Kidney (tissue), 14 donors: ENCODE data around the gene IPO11. TPM values are rescaled to one million over a fixed set of nuclear protein-coding genes. Genes with fewer than 3 reads are reported as not detected.

Source experiments
- DNase-seq, 5 donors: peaks; one replicate each; pipeline ENCODE4 v3.0.0-alpha.2; 2013 to 2020
- FAIRE-seq: peaks from 2 replicates; lab custom pipeline; 2012; peaks lifted over from hg19 to GRCh38; lab: Jason Lieb, UNC
- H3K27ac ChIP-seq, 2 donors: one replicate each; pipeline ENCODE4 v1.7.0; 2013; ENCODE audit warnings: low read depth in 2 of 2, low read length in 2 of 2, inconsistent platforms in 1 of 2
- H3K27me3 ChIP-seq: one replicate; pipeline ENCODE4 v1.7.1; 2013; ENCODE audit warnings: low read length, inconsistent platforms; ENCODE audit not compliant: control insufficient read depth, insufficient read depth
- H3K36me3 ChIP-seq, 3 donors: one replicate each; pipeline versions ENCODE4 v1.7.0 to v1.7.1; 2013; ENCODE audit warnings: low read length in 3 of 3, control low read depth in 1 of 3, inconsistent platforms in 1 of 3; ENCODE audit not compliant: insufficient read depth in 3 of 3, control insufficient read depth in 2 of 3
- H3K4me1 ChIP-seq, 3 donors: one replicate each; pipeline versions ENCODE4 v1.7.0 to v1.7.1; 2013; ENCODE audit warnings: low read length in 3 of 3, inconsistent platforms in 1 of 3, low read depth in 1 of 3; ENCODE audit not compliant: control insufficient read depth in 2 of 3, insufficient read depth in 2 of 3
- H3K4me3 ChIP-seq, 3 donors: one replicate each; pipeline versions ENCODE4 v1.7.0 to v1.8.1; 2013; ENCODE audit warnings: low read length in 3 of 3, control low read depth in 1 of 3, inconsistent platforms in 1 of 3
- H3K9ac ChIP-seq, 3 donors: one replicate each; pipeline versions ENCODE4 v1.7.0 to v1.7.1; 2013; ENCODE audit warnings: low read length in 3 of 3, control low read depth in 1 of 3, inconsistent platforms in 1 of 3
- H3K9me3 ChIP-seq, 3 donors: one replicate each; pipeline versions ENCODE4 v1.7.0 to v1.7.1; 2013; ENCODE audit warnings: low read length in 3 of 3, control low read depth in 1 of 3, inconsistent platforms in 1 of 3; ENCODE audit not compliant: control insufficient read depth in 2 of 3, insufficient read depth in 1 of 3
- CTCF ChIP-seq: IDR thresholded peaks from 3 replicates; pipeline ENCODE4 v1.5.1; 2012; ENCODE audit warnings: mild to moderate bottlenecking, moderate library complexity, borderline replicate concordance; ENCODE audit not compliant: insufficient read depth; ENCODE audit errors: extremely low read depth
- intact Hi-C: fragments of 100-400 bp; cut with DNase I; formaldehyde crosslinking; loops from one replicate; pipeline ENCODE4 v1.11.1; 2022
- polyA plus RNA-seq: library from polyadenylated mRNA; stranded (reverse); fragments of 350-450 nt; fragmentation: Illumina TruSeq; extraction: RNeasy Lipid Tissue Mini Kit (QIAGEN cat#74804); gene quantifications from one replicate; pipeline ENCODE4 v1.2.3, GENCODE V29; 2014; ENCODE audit warnings: low read depth, low replicate concordance; ENCODE audit not compliant: insufficient read depth
- total RNA-seq: library from RNA; stranded (reverse); fragmentation: NEBNext Ultra II Directional; extraction: Animal tissue kit (Norgen Biotek cat#: 25700); gene quantifications from one replicate; pipeline ENCODE4 v1.2.1, GENCODE V29; 2021
- donor health status: control.
- donor health status: control.
- donor health status: control.
- donor health status: control.
- donor health status: control.
- donor health status: DM: yes; HTN: yes; CAD: no.
- donor health status: Normal renal cell carcinoma (clear cell type).

IPO11 gene
- total and polyA plus RNA-seq, 2 donors from 2014 or later, result 18.5 to 36.1 TPM

GRCh38 chr5:62640446-62640845 lies 227.9 kb downstream of the IPO11 start:
- DNase-seq, result no peak
- H3K4me3 ChIP-seq, result no peak overlapping the region
- intact Hi-C loops, result no loop called here

DNA sequence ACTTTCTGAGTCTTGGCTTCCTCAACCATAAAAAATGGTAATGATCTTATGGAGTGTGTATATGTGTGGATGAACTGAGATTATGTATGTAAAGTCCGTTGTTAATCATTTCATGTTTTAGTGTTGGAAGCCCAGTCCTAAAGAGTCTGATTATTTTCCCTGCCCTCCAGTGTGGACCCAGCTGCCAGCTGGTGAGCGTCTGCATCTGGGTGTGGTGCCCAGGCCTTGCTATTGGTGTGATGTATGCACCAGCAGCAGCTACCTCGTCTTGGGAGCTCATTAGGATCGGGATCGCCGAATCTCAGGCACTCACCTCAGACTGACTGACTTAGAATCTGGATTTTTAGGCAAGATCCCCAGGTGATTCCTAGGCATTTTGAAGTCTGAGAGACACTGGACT lies 229.9 kb downstream of the IPO11 start:
- H3K4me3 ChIP-seq, result no peak overlapping the region
- DNase-seq, result no peak
- TF ChIP-seq CTCF, result no peak
- H3K9ac ChIP-seq, result no peak overlapping the region
- H3K27me3 ChIP-seq, result no peaks in the 10 kb centered on the region
- H3K9me3 ChIP-seq, result no peaks in the 10 kb centered on the region
- intact Hi-C loops, result no loop called here
- no peaks in the 10 kb centered on the region for H3K36me3 ChIP-seq
- FAIRE-seq, result no peak
- no peaks in the 10 kb centered on the region for H3K4me1 ChIP-seq
- no peak overlapping the region for H3K27ac ChIP-seq

More at GRCh38 chr5:62640446-62640845, 227.9 kb downstream of the IPO11 start:
- Histone ChIP-seq H3K27ac (no peak overlapping the region), H3K27me3 (no peaks in the 10 kb centered on the region), H3K4me1 (no peaks in the 10 kb centered on the region), H3K36me3 (no peaks in the 10 kb centered on the region), H3K9me3 (no peaks in the 10 kb centered on the region), H3K9ac (no peak overlapping the region)
- no peak for TF ChIP-seq CTCF
- FAIRE-seq, result no peak

- Histone ChIP-seq H3K36me3 (no peaks in the 10 kb centered on the region), H3K9me3 (no peaks in the 10 kb centered on the region), H3K9ac (no peak overlapping the region), H3K4me3 (no peak overlapping the region), H3K4me1 (no peaks in the 10 kb centered on the region), H3K27ac (no peak overlapping the region), H3K27me3 (no peaks in the 10 kb centered on the region)
- intact Hi-C loops, result no loop called here
- FAIRE-seq (no peak), DNase-seq (no peak)
- TF ChIP-seq CTCF, result no peak
Measured at GRCh38 chr5:62643556-62644451, 231.2 kb downstream of the IPO11 start.
